Chondrocyte (in vitro differentiated cells): ENCODE data around the gene PDE4D. TPM values are rescaled to one million over a fixed set of nuclear protein-coding genes. Genes with fewer than 3 reads are reported as not detected.

Experiments used
- DNase-seq: peaks from one replicate; pipeline ENCODE4 v3.0.0; 2021; ENCODE audit warnings: mixed read lengths, low spot score
- H3K27ac Mint-ChIP-seq: one replicate; pipeline ENCODE4 v1.8.0; 2021; ENCODE audit warnings: mild to moderate bottlenecking, moderate library complexity, mixed read lengths; ENCODE audit not compliant: unreplicated experiment
- H3K27me3 Mint-ChIP-seq: 2 replicates; pipeline ENCODE4 v1.8.0; 2021; ENCODE audit warnings: low read depth, mixed read lengths
- H3K36me3 Mint-ChIP-seq: 2 replicates; pipeline ENCODE4 v1.8.0; 2021; ENCODE audit warnings: low read depth, mixed read lengths
- H3K4me1 Mint-ChIP-seq: 2 replicates; pipeline ENCODE4 v1.8.0; 2021; ENCODE audit warnings: low read depth, mild to moderate bottlenecking, mixed read lengths
- H3K4me3 Mint-ChIP-seq: one replicate; pipeline ENCODE4 v1.8.0; 2021; ENCODE audit warnings: mild to moderate bottlenecking, moderate library complexity, mixed read lengths; ENCODE audit not compliant: unreplicated experiment
- H3K9me3 Mint-ChIP-seq: 2 replicates; pipeline ENCODE4 v1.8.0; 2021; ENCODE audit warnings: low read depth, mixed read lengths
- total RNA-seq: library from RNA; stranded (reverse); gene quantifications from 3 replicates; pipeline ENCODE4 v1.2.1, GENCODE V29; 2021
- TF ChIP-seq, protein P1 (sequence below): fragments of 200-600 bp; sonication (generic); IDR thresholded peaks from 2 replicates; pipeline ENCODE4 v1.5.0; 2021; ENCODE audit warnings: antibody characterized with exemption, mild to moderate bottlenecking, moderate library complexity

PDE4D gene
- total RNA-seq, 1 donor from 2014 or later: 21.1 TPM

DNA sequence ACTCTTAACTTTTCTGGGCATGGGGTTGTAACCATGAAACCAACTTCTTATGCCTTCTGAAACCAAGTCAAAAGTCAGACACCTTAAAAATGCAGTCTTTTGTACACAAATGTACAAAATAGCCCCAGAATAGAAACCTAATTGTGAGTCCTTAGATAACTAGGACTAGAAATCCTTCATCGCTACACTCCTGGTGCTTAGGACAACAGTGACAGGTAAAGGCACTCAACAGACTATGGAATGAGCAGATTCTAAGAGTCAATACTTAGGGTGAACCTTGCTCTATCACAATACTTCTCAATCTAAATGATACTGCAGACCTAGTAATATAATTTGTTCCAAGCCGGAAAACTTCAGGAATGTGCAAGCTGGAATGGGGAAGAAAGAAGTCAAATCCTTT, 163.7 kb downstream of the PDE4D start:
- H3K4me1 Mint-ChIP-seq: peaks cover 12% of the 10 kb centered on the region

DNA sequence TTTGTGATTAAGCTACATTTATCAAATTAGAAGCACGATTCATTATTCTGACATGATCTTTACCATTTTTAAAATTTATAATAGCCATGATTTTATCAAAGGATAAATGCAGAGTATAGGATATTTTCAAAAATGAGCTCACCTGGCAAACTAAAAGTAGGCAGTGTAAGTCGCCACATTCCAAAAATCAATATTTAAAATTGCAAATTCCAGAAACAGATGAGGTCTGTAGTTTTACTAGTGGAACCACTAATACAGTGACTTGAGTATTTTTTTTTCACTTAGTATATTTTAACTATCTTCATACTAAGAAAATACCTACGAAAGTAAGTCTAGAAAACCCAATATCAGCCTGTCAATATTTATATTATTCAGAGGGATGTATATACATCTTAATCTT, 164.2 kb downstream of the PDE4D start:
- no peaks in the 10 kb centered on the region for H3K27me3 Mint-ChIP-seq
- H3K36me3 Mint-ChIP-seq: no peaks in the 10 kb centered on the region
- H3K4me3 Mint-ChIP-seq: no peak overlapping the region
- no peak for DNase-seq
- peaks cover 15% of the 10 kb centered on the region for H3K4me1 Mint-ChIP-seq
- no peak overlapping the region for H3K27ac Mint-ChIP-seq
- TF ChIP-seq, protein P1, sequence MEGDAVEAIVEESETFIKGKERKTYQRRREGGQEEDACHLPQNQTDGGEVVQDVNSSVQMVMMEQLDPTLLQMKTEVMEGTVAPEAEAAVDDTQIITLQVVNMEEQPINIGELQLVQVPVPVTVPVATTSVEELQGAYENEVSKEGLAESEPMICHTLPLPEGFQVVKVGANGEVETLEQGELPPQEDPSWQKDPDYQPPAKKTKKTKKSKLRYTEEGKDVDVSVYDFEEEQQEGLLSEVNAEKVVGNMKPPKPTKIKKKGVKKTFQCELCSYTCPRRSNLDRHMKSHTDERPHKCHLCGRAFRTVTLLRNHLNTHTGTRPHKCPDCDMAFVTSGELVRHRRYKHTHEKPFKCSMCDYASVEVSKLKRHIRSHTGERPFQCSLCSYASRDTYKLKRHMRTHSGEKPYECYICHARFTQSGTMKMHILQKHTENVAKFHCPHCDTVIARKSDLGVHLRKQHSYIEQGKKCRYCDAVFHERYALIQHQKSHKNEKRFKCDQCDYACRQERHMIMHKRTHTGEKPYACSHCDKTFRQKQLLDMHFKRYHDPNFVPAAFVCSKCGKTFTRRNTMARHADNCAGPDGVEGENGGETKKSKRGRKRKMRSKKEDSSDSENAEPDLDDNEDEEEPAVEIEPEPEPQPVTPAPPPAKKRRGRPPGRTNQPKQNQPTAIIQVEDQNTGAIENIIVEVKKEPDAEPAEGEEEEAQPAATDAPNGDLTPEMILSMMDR: no peak
- H3K9me3 Mint-ChIP-seq: no peaks in the 10 kb centered on the region

More for the DNA sequence above, 163.7 kb downstream of the PDE4D start:
- H3K9me3 Mint-ChIP-seq: no peaks in the 10 kb centered on the region
- H3K4me3 Mint-ChIP-seq: no peak overlapping the region
- no peaks in the 10 kb centered on the region for H3K36me3 Mint-ChIP-seq
- no peaks in the 10 kb centered on the region for H3K27me3 Mint-ChIP-seq
- no peak overlapping the region for H3K27ac Mint-ChIP-seq
- DNase-seq: no peak
- TF ChIP-seq, protein P1: no peak

DNA sequence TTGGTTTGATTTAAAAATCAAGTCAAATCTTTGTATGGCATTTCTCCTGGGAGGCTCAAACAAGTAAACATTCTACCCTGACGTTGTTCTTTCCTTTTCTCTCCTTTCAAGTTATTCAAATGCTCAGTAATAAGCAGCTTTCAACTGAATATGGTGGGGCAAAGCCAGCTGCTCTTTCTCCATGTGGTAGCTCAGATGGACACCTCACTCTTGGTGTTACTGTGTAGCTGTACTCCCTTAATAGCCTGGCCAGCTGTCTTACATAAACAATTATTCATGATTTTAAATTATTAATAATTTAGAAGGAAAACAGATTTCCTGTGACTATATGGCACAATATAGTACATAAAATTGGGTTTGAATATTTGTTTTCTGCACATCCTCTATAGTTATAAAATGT, 165.2 kb downstream of the PDE4D start:
- Mint-ChIP-seq H3K4me1 (peaks cover 15% of the 10 kb centered on the region), H3K36me3 (no peaks in the 10 kb centered on the region), H3K27me3 (no peaks in the 10 kb centered on the region), H3K4me3 (no peak overlapping the region), H3K27ac (no peak overlapping the region), H3K9me3 (no peaks in the 10 kb centered on the region)
- DNase-seq: no peak
- TF ChIP-seq, protein P1: no peak

DNA sequence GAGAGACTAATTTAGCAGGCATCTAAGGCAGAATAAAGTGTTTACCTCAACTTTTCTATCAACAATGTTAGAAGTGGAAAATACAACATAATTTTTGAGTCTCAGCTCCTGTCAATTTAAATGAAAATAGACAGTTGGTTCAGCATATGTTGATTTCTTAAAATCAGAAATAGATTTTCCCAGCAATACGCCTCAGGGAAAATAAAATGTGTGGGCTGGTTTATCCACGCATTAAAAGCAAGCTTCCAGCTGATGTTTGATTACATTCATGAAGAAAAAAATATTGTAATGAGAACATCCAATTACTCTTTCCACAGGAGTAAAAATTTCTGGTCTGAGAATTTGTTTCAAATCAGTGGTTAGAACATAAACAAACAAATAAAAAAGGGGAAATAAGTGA, 166.3 kb downstream of the PDE4D start:
- Mint-ChIP-seq H3K4me1 (peaks cover 11% of the 10 kb centered on the region), H3K36me3 (no peaks in the 10 kb centered on the region), H3K9me3 (no peaks in the 10 kb centered on the region), H3K27ac (no peak overlapping the region), H3K4me3 (no peak overlapping the region), H3K27me3 (no peaks in the 10 kb centered on the region)
- TF ChIP-seq, protein P1: no peak
- DNase-seq: no peak

DNA sequence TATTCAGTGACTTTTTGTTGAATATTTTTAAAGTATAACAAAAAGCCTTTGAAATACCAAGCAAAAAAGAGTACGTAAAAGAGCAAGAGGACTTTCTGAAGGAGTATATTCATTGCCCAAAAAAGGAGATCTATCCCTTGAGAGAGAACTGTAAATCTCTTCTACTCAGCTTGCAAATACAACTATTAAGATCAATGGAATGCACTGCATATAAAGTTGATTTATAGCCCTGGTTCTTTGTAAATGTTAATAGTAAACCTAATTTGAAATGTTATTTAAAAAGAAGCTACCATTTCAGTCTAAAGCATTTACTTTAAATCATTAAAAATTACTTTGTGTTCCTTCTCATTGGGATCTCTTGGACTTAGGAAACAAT, 168.1 kb downstream of the PDE4D start:
- Mint-ChIP-seq H3K4me1 (peaks cover 11% of the 10 kb centered on the region), H3K27ac (no peak overlapping the region), H3K9me3 (no peaks in the 10 kb centered on the region), H3K27me3 (no peaks in the 10 kb centered on the region), H3K4me3 (no peak overlapping the region), H3K36me3 (no peaks in the 10 kb centered on the region)
- DNase-seq: no peak
- TF ChIP-seq, protein P1: no peak
